AG09309 (cell line): ENCODE measurements around the gene MORN5.

Experiments
- DNase-seq: peaks from one replicate; pipeline ENCODE4 v3.0.0-alpha.2; 2010; ENCODE audit warnings: low read depth
- H3K4me3 ChIP-seq: 2 replicates; pipeline ENCODE4 v1.5.1; 2011; ENCODE audit warnings: mild to moderate bottlenecking, low read depth, low read length, moderate library complexity; ENCODE audit not compliant: control insufficient read depth
- TF ChIP-seq, protein P1 (sequence below): IDR thresholded peaks from 2 replicates; pipeline ENCODE4 v1.5.1; 2011; ENCODE audit warnings: mild to moderate bottlenecking, low read depth, low read length, inconsistent platforms; ENCODE audit not compliant: insufficient read depth, control insufficient read depth; ENCODE audit errors: missing control alignments

Gene MORN5

DNA sequence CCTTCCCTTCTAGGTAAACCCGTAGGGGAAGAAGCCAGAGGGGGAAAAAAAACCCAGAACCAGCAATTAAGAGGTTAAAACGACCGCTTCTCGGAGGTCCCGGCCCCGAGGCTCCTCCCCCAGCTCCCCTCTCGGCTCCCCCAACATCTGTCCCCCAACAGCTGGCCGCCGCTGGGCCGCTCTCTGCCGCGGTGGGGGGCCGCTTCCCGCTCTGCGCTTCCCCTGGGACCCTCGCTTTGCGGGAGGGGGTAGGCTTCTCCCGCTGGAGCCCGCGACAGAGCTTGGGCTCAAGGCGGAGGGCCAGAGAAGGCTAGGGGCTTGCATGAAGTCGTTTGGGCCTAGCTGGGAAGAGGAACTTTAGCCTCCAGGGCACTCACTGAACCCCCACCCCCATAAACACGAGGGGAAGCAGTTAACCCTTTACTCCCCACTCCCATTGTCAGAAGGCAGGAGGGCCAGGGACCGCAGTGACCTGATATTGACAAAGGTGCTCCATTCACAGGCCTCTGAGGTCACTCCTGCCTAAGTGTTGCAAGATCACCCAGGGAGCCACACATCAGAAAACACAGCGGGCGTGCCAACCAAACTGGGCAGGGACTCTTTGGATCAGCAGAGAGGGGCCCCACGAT lies 61.6 kb downstream of the MORN5 start:
- no peak overlapping the region for H3K4me3 ChIP-seq
- DNase-seq: no peak
- TF ChIP-seq, protein P1, sequence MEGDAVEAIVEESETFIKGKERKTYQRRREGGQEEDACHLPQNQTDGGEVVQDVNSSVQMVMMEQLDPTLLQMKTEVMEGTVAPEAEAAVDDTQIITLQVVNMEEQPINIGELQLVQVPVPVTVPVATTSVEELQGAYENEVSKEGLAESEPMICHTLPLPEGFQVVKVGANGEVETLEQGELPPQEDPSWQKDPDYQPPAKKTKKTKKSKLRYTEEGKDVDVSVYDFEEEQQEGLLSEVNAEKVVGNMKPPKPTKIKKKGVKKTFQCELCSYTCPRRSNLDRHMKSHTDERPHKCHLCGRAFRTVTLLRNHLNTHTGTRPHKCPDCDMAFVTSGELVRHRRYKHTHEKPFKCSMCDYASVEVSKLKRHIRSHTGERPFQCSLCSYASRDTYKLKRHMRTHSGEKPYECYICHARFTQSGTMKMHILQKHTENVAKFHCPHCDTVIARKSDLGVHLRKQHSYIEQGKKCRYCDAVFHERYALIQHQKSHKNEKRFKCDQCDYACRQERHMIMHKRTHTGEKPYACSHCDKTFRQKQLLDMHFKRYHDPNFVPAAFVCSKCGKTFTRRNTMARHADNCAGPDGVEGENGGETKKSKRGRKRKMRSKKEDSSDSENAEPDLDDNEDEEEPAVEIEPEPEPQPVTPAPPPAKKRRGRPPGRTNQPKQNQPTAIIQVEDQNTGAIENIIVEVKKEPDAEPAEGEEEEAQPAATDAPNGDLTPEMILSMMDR: no peak

DNA sequence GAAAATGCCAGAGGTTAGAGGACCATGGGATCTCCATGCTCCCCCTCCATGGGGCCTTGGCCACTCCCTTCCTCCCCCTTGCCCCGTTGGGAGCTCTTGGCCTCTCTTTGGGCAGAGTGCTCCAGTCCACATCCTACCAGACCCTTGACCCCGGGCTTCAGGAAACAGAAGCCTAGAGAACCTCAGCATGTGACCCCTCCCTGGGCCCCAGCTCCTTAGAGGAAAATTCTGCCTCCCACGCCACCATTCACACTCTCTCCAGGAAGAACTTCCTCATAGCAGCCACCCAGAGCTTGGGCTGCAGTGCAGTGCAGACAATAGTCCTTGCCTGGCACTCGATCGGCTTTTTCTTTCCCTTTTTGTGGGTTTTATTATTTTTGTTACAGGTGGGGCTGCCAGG lies 63.1 kb downstream of the MORN5 start:
- TF ChIP-seq, protein P1: no peak
- no peak for DNase-seq
- no peak overlapping the region for H3K4me3 ChIP-seq

GRCh38 chr9:122223435-122223834 lies 63.7 kb downstream of the MORN5 start:
- H3K4me3 ChIP-seq: no peak overlapping the region
- no peak for DNase-seq

DNA sequence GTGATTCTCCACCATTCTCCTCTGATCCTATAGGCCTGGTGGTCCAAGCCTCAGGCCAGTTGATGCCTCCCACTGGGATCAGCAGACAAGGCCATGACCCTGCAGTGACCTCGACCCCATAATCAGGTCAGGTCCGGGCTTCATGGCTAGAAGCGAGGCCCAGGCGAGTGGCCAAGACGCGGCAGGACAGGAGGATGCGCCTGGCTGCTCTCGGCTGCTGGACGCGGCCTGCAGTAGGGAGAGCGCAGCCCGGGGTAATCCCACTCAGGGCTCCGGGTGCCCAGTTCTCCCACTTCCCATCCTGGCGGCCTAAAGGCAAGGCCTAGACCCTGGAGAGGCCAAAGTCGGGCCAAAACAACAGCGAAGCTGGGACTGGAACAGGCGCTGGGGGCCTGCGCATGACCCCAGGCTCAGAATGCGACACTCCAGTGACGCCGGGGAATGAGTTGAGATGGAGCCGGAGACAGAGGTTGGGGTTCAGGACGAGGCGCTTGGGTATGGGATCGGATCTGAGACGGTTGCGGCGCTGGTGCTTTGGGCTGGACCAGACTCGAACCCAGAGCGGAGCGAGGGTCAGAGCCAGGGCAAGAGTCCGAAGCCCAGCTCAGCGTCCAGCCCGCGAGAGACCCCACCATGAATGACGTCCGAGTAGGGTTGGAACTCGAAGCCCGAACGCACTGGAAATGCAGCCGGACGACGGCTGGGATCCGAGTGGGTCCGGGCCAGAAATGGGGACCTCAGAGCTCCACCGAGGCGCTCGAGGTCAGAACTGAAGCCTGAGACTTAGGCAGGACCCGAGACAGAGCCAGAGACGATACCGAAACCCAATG lies 65.8 kb downstream of the MORN5 start:
- H3K4me3 ChIP-seq: no peak overlapping the region
- TF ChIP-seq, protein P1: no peak
- no peak for DNase-seq

More at GRCh38 chr9:122223435-122223834, 63.7 kb downstream of the MORN5 start:
- TF ChIP-seq, protein P1: no peak

DNA sequence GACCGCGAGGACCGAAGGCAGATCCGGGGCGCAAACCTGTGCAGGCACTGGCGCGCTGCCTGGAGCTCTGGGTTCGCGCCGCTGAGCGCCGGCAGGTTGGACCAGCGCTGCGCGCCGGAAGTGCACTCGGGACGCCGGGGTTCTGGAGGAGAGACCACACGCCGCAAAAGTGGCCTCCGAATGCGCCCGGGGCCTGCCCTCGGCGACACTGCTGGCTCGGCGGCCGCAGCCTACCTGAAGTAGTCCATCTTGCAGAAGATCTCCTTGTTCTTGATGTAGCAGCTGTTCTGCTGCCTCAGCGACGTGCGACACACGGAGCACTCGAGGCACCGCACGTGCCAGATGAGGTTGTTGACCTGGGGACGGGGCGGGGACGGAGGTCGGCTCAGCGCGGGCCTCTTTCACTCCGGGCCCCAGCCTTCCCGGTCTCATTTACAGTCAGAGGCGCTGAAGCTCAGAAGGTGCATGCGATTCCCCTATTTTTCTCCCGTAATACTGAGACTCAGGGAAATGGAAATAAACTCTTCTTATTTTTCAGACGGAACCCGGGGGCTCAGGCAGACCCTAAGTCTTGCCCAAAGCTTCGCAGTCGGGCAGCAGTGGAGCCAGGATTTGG lies 66.5 kb downstream of the MORN5 start:
- H3K4me3 ChIP-seq: no peak overlapping the region
- no peak for DNase-seq
- TF ChIP-seq, protein P1: no peak

GRCh38 chr9:122226758-122227574 lies 67.3 kb downstream of the MORN5 start:
- no peak overlapping the region for H3K4me3 ChIP-seq
- no peak for DNase-seq
- TF ChIP-seq, protein P1: no peak
